ENCODE measurements around the gene ZNF195. TPM values are rescaled to one million over a fixed set of nuclear protein-coding genes. Genes with fewer than 3 reads are reported as not detected.

ZNF195 gene
- total RNA-seq, 2 experiments from 2014 or later, result 16.6 to 18.4 TPM

DNA sequence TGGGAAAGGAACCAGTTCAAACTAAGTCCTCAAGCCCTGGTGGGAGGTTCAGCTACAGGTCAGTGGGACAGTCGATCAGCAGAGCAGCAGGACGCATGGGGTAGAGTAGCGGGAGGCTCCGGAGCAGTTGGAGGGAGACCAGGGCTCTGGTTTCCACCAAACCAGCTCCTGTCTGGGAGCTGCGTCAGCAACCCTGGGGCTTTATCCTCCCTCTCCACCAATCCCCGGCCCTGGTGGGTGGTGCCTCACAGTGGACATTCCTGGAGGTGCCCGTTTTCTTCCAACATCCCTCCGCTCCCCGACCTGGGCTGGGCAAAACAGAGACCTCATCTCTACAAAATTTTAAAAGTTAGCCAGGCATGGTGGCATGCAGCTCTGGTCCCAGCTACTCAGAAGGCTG, 32.4 kb downstream of the ZNF195 start:
- Histone ChIP-seq H3K27me3 (ENCODE audit: control insufficient read depth in 1 of 2, insufficient read depth in 2 of 2, low read length in 2 of 2) (peaks cover 0 to 11% of the 10 kb centered on the region in 2 experiments), H3K4me1 (ENCODE audit: insufficient read depth, low read length) (no peaks in the 10 kb centered on the region), H3K4me3 (ENCODE audit: low read length) (no peak overlapping the region), H3K36me3 (ENCODE audit: insufficient read depth, low read length) (no peaks in the 10 kb centered on the region), H3K27ac (ENCODE audit: low read depth in 1 of 2, low read length in 2 of 2) (no peak overlapping the region), H3K9me3 (ENCODE audit: control insufficient read depth in 1 of 2, insufficient read depth in 1 of 2, low read length in 2 of 2) (peaks cover 3 to 14% of the 10 kb centered on the region in 2 experiments)
- no peak overlapping the region for H3K27ac Mint-ChIP-seq
- intact Hi-C loops (cut with DNase I, micrococcal nuclease), result no loop called here
- TF ChIP-seq, protein P1, sequence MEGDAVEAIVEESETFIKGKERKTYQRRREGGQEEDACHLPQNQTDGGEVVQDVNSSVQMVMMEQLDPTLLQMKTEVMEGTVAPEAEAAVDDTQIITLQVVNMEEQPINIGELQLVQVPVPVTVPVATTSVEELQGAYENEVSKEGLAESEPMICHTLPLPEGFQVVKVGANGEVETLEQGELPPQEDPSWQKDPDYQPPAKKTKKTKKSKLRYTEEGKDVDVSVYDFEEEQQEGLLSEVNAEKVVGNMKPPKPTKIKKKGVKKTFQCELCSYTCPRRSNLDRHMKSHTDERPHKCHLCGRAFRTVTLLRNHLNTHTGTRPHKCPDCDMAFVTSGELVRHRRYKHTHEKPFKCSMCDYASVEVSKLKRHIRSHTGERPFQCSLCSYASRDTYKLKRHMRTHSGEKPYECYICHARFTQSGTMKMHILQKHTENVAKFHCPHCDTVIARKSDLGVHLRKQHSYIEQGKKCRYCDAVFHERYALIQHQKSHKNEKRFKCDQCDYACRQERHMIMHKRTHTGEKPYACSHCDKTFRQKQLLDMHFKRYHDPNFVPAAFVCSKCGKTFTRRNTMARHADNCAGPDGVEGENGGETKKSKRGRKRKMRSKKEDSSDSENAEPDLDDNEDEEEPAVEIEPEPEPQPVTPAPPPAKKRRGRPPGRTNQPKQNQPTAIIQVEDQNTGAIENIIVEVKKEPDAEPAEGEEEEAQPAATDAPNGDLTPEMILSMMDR (IDR thresholded peaks at IDR 0.05), result no peak
- H3K27me3 Mint-ChIP-seq, result peaks cover 14% of the 10 kb centered on the region
- H3K4me1 Mint-ChIP-seq (ENCODE audit: low read depth), result no peaks in the 10 kb centered on the region
- no peak for ATAC-seq (ENCODE audit: poor library complexity)
- ChIA-PET CTCF (interaction anchor here (1.3 kb wide), 1 partner anchor 62 kb away, joined by 4 read pairs; no protein-coding TSS in a partner anchor), POLR2A (no interaction called here)
- DNase-seq, result no peak
- H3K36me3 Mint-ChIP-seq (ENCODE audit: low read depth), result peaks cover 28% of the 10 kb centered on the region
- peaks cover 2% of the 10 kb centered on the region for H3K9me3 Mint-ChIP-seq
- H3K4me3 Mint-ChIP-seq, result no peak overlapping the region

DNA sequence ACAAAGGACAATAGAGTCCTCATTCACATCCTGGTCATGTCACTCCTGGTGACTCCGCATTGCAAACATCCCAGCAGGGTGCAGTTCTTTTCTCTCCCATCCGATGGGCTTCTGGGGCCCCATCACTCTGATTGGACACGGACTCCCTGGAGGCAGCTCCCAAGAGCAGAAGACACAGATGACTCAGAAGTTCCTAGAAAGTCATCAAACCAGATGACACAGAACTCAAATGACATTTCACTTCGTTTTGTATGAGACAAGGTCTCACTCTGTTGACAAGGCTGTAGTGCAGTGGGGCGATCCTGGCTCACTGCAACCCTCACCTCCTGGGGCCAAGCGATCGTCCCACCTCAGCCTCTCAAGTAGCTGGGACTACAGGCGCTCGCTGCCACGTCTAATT, 33.2 kb downstream of the ZNF195 start:
- H3K36me3 Mint-ChIP-seq (ENCODE audit: low read depth), result peaks cover 28% of the 10 kb centered on the region
- intact Hi-C loops (cut with DNase I, micrococcal nuclease), result no loop called here
- no peak overlapping the region for H3K4me3 Mint-ChIP-seq
- ATAC-seq (ENCODE audit: poor library complexity) (no peak), DNase-seq (no peak)
- no peaks in the 10 kb centered on the region for H3K4me1 Mint-ChIP-seq (ENCODE audit: low read depth)
- ChIA-PET POLR2A (no interaction called here), CTCF (no interaction called here)
- no peak overlapping the region for H3K4me3 ChIP-seq (ENCODE audit: low read length)
- no peaks in the 10 kb centered on the region for H3K4me1 ChIP-seq (ENCODE audit: insufficient read depth, low read length)
- H3K9me3 Mint-ChIP-seq, result peaks cover 2% of the 10 kb centered on the region
- H3K27ac ChIP-seq (ENCODE audit: low read depth in 1 of 2, low read length in 2 of 2), result no peak overlapping the region
- H3K27ac Mint-ChIP-seq, result no peak overlapping the region
- TF ChIP-seq, protein P1 (IDR thresholded peaks at IDR 0.05), result no peak
- no peaks in the 10 kb centered on the region for H3K36me3 ChIP-seq (ENCODE audit: insufficient read depth, low read length)
- H3K27me3 ChIP-seq (ENCODE audit: control insufficient read depth in 1 of 2, insufficient read depth in 2 of 2, low read length in 2 of 2), result peaks cover 0 to 16% of the 10 kb centered on the region in 2 experiments
- H3K9me3 ChIP-seq (ENCODE audit: control insufficient read depth in 1 of 2, insufficient read depth in 1 of 2, low read length in 2 of 2), result peaks cover 3 to 14% of the 10 kb centered on the region in 2 experiments
- H3K27me3 Mint-ChIP-seq, result peaks cover 23% of the 10 kb centered on the region

DNA sequence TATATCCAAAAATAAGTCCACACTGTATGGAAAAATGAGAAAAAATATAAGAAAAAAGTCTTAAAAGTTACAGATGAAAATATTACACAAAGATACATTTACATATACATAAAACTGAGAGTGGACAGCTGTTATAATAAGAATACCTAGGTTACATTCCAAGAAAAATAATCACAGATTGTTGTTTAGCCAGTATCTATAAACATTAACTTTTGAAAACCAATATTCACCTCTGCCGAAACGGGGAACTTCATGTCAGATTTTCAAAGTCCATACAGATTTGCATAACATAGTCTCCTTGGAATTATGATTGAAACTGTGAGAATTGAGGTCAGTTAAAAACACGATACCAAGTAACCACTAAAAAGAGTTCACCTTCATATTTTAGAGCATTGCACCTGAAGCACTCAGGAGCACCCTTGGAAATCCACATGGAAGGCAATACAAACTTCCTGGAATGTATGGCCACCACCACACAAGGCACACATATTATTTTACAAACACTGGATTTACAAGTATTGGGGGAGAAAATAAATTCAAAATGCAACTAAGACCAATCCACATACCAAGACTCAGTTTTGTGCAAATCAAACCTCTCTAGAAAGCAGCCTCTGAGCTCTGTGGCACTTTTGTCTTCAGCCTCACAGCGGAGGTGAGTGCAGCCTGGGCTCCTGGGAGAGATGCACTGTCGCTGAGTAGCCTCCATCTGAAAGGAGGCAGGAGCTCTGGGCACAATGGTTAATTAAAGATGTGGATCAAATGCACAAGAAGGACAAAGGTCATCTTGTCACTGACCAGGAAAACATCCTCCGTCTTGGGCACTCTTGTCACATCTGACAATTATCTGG, 34.4 kb downstream of the ZNF195 start:
- POLR2A ChIA-PET, result no interaction called here
- Histone ChIP-seq H3K27me3 (ENCODE audit: control insufficient read depth in 1 of 2, insufficient read depth in 2 of 2, low read length in 2 of 2) (peaks cover 5 to 16% of the 10 kb centered on the region in 2 experiments), H3K4me1 (ENCODE audit: insufficient read depth, low read length) (no peaks in the 10 kb centered on the region), H3K27ac (ENCODE audit: low read depth in 1 of 2, low read length in 2 of 2) (no peak overlapping the region), H3K4me3 (ENCODE audit: low read length) (no peak overlapping the region), H3K9me3 (ENCODE audit: control insufficient read depth in 1 of 2, insufficient read depth in 1 of 2, low read length in 2 of 2) (peaks cover 3 to 14% of the 10 kb centered on the region in 2 experiments), H3K36me3 (ENCODE audit: insufficient read depth, low read length) (no peaks in the 10 kb centered on the region)
- TF ChIP-seq, protein P1 (IDR thresholded peaks at IDR 0.05), result no peak
- ATAC-seq (ENCODE audit: poor library complexity) (no peak), DNase-seq (no peak)
- Mint-ChIP-seq H3K4me1 (ENCODE audit: low read depth) (no peaks in the 10 kb centered on the region), H3K27me3 (peaks cover 33% of the 10 kb centered on the region), H3K9me3 (peaks cover 2% of the 10 kb centered on the region), H3K27ac (no peak overlapping the region), H3K4me3 (no peak overlapping the region), H3K36me3 (ENCODE audit: low read depth) (peaks cover 22% of the 10 kb centered on the region)
- intact Hi-C loops (cut with DNase I, micrococcal nuclease), result loop anchor here in 1 of 2 experiments (5.0 kb wide), 1 partner anchor 73 kb away; no protein-coding TSS in a partner anchor
- CTCF ChIA-PET, result no interaction called here
